ENCODE results near the gene PSMA7.
A peak's percentile ranks its signal among the peaks of the same experiment; 100 is the strongest.
"Not testable (repeated sequence)": the region's sequence is repeated elsewhere in the genome, so short reads cannot be mapped to it uniquely, and the experiment has no call there.

The PSMA7 gene

DNA sequence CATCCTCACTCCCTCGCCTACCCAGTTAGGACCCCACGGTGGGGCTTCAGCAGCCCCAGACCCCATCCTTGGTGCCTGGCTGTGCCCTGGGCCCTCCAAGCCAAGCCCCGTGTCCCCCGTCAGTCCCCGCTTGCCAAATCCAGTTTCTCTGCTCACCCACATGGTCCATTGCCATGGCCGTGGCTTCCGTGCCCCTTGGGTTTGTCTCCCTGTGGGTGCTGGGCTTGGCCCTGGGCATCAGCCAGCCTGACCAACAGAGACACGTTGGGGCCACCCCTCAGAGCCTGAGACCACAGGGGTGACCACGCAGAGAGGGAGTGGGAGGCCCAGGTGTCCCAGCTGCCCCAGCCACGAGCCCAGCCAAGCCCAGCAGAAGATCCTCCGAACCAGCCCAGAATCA is 8.0 kb upstream of the PSMA7 start:
- no peak for DNase-seq

DNA sequence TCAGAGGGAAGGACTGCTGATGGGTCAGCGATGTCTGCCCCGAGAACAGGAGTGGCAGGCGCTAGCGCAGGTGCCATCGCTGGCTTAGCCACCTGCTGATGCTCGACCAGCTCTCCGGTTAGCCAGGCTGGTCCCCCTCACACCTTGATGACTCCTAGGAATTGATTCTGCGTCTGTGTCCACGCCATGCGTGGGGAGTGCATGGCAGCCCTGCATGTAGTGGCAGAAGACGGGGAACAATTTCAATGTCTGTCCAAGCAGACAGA is 7.0 kb upstream of the PSMA7 start:
- DNase-seq: no peak

DNA sequence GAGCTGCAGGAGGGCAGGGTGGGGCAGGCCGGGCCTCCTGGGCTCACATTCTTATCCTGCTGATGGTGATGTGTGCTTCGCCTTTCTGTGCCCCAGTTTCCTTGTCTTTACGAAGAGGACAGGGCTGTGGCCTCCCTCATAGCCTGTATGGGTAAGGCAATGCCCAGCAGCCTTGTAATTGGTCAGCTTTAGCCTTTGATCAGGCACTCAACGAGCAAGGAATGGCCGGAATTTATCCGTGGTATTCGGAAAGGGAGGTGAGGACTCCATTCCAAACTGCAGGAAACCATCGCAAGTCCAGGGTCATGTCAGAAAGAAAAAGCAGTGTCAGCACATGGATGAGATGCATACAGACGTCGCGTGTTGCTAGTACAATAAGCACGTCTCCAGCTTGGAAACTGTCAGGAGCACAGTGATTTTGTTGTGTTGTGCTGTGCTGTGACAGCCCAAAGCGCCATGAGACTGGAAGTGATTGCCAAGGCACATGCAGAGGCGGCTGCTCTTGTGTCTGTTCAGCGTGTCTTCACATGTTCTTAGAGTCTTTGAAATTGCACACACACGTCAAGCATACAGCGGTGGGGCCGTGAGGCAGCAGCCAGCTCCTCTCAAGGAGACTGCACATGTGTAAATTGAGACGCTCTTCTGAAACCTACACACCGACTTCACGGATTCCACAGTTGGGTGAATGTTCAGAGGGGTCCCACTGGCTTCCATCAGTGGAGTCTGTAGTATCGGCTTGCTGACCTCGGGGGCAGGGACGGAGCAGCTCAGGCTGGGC is 6.5 kb upstream of the PSMA7 start:
- no peak for DNase-seq

DNA sequence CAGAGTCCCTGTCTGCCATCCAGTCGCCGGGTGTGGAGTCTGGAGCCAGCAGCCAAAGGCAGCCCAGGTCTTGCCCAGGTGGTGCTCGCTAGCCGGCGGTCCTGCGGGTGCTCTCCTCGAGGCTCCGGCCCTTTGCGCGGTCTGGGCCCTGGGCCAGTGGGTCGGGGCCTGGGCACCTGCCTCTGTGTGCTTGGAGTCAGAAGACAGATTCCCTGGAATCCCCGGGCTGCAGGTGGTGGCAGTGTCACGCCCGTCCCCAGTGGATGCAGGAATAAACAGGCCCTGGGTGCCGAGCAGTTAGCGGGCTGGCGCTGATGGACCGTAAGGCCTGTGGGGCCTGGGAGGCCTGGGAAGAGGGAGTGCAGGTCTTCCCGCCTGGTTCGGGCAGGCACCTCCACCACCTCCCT is 5.7 kb upstream of the PSMA7 start:
- no peak for DNase-seq

DNA sequence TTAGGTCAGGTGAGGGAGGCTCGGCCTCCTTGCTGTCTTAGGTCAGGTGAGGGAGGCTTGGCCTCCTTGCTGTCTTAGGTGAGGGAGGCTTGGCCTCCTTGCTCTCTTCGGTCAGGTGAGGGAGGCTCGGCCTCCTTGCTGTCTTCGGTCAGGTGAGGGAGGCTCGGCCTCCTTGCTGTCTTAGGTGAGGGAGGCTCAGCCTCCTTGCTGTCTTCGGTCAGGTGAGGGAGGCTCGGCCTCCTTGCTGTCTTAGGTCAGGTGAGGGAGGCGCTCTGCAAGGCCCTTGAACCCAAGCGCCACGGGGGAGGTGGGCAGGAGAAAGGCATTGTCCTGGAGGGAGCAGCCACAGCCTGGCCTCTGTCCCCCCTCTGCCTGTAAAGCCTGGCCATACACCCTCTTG is 5.2 kb upstream of the PSMA7 start:
- not testable (repeated sequence) for DNase-seq

DNA sequence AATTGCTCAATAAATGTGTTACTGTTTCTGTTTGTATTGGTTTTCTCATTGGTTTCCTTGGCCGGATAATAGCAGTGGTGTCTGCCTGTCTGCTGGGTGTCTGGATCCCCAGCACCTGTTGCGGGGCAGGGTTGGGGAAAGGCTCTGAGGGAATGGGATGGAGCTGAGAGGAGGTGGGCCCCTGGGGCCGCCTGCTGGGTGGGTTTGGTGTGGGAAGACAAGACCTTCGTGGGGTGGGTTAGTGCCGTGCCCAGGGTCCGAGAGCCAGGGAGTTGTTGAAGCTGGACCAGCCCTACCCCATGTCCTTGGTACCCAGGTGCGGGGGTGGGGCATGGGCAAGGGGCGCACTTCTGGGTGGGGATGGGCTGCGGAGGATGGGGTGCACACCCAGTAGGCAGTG is 4.3 kb upstream of the PSMA7 start:
- DNase-seq: no peak

DNA sequence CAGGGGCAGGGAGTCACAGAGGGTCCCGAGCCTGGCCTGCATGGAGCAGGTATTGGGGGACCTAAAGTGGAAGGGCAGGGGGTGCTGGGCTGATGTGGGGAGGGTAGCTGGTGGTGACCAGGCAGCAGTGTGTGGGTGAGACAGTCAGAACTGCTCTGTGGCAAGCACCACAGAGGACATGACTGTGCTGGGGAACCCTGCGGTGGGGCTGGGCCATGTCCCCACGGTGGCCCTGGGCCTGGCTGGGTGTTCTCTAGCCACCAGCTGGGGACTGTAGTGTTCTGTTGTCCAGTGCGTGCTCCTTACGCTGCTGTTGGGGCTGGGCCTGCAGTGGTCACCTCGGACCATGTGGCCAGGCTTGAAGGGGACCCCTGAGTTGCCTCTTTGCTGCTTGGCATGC is 3.9 kb upstream of the PSMA7 start:
- DNase-seq: no peak

DNA sequence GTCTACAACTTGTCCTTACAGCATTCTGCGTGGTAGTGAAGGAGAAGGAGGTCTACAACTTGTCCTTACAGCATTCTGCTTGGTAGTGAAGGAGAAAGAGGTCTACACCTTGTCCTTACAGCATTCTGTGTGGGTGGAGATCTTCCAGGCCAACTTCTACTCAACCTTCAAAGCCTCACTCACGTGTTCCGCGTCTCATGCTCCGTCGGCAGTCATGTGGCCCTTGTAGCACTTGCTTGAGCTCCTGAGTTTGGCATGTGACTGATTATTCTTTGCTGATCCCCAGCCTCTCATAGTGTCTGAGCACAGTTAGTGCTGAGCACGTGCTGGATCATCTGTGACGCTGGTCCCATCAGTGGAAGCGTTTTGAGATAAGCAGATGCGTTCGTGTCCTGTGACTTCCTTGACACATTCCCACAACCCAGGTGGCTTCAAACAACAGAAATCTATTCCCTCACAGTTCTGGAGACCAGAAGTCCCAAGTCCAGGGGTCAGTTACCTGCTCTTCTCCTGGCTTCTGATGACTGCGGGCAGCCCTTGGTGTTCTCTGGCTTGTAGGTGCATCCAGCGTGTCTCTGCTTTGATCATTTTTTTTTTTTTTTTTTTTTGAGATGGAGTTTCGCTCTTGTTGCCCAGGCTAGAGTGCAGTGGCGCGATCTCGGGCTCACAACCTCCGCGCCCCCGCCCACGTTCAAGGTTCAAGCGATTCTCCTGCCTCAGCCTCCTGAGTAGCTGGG is 3.0 kb upstream of the PSMA7 start:
- DNase-seq: no peak

DNA sequence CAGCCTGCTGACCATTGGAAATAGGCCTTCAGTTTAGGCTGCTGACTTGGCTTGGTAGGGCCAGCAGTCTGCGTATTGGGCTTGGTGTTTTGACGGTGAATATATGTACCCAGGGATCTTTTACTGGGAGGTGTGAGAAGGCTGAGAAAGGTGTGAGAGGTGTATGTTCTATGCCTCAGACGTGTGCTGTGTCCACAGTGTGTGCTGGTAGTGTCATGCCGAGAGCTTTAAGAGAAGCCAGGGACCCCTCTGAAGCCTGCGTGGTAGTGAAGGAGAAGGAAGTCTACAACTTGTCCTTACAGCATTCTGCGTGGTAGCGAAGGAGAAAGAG is 2.5 kb upstream of the PSMA7 start:
- DNase-seq: no peak

DNA sequence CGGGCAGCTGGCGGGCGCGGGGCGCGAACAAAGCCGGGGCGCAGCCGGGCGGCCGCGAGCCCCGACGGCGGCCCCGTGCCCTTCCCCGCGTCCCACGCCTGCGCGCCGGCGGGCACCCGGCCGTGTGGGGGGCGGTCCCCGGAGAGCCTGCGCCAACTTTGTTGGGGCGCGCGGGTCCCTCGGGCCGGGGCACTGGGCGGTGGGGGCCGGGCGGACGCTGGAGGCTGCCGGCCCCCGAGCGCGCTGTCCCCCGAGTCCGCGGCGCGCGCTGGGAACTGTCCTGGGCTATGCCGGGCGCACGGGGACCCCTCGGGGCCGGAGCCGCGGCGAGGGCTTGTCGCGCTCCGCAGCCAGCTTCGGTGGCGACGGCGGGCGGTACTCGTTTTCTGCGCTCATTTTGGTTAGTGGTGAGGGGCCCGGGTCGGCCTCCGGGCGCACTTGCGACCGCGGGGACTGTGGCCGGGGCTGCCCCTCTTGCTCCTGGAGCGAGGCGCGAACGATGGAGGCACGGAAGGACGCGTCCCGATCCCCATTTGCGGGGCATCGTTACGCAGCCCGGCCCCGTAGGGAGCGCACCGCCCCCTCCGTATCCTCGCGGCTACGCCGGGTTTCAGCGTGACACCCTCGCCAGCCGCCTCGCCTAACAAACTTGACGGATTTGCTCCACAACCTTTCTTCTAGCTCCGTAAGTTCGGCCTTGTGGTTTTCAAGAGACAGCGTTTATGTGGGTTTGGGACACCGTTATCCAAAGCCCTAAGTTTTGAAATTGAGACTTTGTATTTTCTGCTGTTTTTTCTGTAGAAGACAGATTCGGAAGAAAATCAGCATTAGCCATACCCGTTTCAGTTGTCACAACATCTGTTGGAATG is 997 bp upstream of the PSMA7 start:
- peak; percentile 40 for DNase-seq

DNA sequence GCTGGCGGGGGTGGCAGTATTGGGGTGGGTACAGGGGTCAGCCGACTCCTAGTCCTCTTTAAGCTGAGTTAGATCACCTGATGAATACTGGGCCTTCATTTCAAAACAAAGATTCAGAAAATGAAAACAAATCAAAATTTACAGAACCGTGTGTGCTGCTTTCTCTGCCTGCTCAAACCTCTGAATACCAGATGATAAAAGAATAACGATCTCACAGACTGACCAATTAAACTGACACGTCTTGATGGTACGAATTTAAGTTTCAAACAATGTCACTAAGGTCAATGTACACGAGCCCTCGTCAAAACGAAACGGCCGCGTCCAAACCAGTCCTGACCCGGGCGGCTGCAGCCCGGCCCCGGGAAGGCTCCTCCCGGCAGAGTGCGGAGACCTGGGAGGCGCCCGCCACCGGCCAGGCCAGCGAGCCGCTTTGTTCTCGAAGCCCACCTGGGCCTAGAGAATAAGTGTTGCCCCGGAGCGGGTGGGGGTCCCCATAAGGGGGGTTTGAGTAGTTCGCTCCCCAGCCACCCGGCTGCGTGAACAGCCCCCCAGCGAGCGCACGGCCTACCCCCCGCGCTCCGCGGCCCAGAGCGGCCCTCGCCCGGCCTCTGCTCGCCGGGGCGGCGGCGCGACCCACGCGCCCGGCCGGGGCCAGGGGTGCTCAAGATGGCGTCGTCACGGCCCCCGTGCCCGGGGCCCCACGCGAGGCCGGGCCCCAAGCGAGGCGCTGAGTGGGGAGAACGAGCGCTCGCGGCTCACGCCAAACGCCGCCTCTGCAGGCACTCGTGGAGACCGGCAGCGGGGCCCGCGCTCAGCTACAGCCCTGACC is 728 bp downstream of the PSMA7 start:
- DNase-seq: no peak

DNA sequence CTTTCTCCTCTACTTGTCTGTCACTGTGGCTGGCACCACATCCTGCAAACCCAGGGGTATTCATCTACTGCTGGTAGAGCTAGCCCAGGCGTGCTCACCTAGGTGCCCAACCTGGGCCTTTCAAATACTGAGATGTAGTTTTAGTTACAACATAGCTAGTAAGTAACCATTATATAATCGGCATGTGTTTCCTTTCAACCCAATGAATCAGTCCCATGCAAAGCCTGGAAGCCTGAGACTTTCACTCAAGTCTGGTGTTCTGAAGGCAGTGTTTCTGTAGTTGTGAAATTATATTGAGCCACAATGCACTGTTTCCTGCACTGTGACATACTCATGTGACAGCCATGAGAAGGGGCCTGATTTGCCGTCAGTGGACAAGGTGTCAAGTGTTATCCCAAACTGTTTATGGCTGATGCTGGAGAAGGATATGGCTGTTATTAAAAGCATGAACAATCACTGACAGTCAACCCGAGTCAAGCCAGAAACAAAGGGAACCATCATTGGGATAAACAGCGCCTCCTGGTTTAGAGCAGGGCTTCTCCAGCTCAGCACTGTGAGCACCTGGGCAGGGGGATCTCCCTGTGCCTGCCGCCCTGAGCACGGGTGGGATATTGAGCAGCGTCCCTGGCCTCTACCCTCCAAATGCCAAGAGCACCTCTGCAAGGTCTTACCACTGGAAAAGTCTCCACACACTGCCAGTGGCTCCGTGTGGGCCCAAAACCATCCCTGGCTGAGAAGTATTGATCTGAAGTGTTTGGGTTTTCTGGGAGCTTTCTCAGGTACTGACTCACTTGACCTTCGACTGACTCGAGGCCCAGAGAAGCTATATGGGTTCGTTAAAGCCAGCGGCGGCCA is 1.6 kb downstream of the PSMA7 start:
- no peak for DNase-seq

DNA sequence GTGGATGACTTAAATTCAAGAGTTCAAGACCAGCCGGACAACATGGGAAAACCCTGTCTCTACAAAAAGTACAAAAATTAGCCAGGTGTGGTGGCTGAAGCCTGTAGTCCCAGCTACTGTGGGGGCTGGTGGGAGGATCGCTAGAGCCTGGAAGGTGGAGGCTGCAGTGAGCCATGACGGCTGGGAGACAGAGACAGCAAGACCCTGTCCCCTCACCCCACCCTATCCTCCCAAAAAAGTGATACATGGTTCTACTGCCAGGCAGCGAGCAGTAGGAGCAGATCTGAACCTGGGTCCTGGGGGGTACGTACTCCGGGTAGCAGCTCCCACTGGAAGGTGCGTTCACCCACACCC is 2.2 kb downstream of the PSMA7 start:
- no peak for DNase-seq

DNA sequence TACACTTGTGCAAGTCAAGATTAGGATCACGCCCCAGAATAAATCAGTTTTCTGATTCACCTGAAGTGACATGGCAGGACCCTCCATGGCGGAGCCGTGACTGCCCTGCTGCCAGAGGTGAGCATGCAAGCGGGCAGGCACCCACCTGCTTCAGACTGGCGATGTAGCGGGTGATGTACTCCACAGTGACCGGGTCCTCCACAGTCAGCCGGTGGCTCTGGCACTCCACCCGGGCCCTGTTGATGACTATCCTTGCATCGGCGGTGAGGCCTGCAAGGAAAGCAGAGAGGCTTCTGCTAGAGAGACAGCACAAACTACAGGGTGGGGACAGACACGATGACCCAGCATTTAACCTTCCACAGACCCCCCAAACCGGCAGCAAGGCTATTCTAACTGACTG is 3.6 kb downstream of the PSMA7 start:
- DNase-seq: no peak

DNA sequence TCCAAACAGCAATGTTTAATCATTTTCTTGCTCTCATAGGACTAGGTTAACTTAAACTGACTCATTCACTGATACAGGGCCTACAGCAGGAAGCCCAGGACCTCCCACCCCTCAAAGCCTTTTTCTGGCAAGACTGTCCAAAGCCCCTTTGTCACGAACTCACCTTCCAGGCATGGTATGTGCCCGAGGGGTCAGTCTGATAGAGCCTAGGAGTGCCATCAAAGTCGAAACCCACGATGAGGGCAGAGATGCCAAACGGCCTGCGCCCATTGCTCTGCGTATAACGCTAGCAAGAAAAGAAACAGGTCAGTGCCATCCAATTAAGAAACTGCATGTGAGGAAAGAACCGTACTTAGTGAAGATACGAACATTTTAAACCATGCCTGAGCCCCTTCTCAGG is 4.3 kb downstream of the PSMA7 start:
- no peak for DNase-seq

DNA sequence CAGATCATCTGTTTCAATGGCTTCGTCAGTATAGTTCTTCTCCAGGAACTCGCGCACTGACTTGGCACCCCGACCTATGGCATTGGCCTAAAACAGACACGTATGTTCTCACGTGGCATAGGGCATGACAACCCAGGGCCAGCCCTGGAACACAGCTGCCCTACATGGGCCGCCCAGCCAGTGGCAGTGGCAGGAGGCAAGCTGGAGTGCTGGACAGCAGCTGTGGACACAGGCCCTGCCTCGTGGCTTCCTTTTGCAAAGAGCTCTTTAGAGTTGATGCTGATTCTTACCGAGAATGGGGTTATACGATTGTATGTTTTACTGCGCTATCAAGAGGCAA is 5.0 kb downstream of the PSMA7 start:
- no peak for DNase-seq

DNA sequence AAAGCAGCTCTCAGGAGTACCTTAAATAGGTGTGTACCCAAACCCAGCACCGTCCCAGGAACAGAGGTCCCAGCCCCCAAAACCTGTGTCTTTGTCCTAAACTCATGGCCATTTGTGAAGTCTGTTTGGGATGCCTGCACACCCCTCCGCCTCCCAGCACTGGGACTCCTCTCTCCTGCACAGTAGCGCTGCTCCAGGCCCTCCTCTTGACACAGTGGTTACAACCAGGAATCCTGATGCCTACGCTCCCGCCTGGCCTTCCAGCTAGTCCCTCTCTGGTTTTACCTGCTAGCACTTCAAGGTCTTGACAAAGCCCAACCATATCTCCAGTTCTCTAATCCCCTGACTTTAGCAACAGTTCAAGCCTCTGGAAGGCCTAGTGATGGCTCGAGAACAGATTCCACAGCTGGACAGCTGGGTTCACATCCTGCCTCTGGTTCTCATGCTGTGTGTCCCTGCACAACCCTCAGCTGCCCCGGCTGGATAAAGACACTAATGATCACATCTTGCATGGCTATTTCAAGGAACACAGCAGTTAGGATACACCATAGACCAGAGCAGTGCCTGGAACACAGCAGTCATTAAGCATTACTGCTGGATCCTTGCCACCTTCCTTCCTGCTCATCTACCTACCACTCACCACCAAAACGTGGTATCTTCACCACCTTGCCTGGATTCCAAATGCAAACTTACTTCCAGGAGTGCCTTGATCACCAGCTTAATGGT is 5.6 kb downstream of the PSMA7 start:
- no peak for DNase-seq

DNA sequence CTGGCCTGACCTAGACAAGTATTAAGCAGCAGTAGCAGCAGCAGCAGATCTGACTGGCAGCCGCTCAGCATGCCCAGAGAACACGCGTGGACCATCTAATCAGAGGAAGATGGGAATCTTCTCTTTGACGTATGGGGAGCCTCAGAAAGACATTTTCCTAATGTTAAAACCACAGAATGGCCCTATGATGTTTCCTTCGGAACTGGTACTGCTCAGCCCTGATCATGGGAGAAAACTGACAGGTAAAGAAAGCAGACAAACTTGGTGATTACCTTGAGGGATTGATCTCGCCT is 6.2 kb downstream of the PSMA7 start:
- DNase-seq: no peak

DNA sequence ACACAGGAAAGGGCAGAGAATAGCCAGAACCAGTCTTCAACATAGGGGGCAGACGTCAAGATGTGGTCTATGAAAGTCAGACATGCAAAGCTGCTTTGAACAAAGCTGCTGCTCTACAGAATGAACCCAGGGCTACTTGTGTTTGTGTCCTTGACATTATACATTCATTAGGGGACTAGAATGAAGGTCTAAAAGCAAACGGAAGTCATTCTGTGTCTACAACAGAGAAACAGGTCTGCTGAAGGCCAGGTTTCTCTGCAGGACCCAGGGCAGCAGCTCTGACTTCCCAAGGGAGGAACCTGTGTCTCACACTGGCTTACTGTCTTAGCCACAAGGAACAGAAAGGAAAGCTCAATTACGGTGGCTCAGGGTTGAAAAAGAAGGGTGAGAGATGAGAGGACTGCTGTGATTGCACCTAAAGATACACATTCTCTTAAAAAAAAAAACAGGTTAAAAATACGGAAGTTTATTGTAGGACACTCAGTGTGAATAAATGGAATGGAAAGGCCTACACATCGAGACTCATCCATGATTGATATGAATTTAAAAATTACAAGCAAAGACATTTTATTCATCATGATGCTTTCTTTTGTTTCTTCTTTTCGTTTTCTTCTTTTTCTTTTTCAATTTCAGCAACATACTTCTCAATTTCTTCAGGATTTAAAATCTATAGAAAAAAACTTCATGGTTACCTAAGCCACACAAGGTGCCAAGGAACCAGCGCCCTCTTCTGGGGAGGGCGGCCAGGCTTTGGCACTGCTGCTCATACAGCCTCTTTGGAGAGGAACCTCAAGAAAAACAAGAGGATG is 6.7 kb downstream of the PSMA7 start:
- DNase-seq: peak; percentile 61

DNA sequence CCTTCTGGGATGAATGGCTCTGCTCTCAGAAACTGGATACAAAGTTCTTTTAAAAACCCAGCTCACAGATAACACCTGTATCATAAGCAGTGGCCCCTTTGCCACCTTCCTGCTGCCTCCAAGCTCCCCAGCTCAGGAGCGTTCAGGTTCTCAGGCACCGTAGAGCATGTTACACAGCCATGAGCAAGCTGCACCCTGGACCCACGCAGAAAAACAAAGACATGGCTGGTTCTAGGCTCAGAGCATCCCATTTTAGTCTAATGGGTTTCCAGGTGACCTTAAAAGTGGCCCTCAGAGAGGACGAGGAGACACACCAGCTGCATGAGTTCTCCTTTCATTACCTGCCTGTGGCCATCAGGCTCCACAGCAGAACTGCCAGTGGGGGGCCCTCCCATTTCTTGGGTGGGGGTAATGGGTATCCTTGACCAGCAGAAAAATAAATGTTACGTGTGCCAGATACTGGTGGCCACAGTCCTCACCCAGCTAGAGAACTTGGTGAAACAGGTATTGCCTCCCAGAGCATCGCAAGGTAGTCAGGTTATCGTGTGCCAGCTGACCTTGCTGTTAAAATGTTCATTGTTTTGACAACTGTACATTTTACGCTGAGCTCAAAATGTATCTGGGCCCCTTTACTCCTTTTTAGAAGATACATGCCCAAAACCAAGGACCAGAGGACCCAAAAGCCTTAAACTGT is 7.5 kb downstream of the PSMA7 start:
- no peak for DNase-seq

Measured in NCI-H2171 treated with DMSO at 0.1 percent for 48 hours (cell line).